PFSK-1 (cell line): ENCODE data around the gene TMOD2.
A peak's percentile ranks its signal among the peaks of the same experiment; 100 is the strongest.

Experiments used
- FOXP2 ChIP-seq: optimal IDR thresholded peaks from 2 replicates; pipeline ENCODE3; 2011; ENCODE audit warnings: borderline replicate concordance, control low read depth, inconsistent platforms; ENCODE audit not compliant: insufficient read depth; ENCODE audit errors: extremely low read length, extremely low read depth
- POLR2AphosphoS5 ChIP-seq: IDR thresholded peaks from 2 replicates; pipeline ENCODE4 v1.6.1; 2012; ENCODE audit warnings: low read depth, mild to moderate bottlenecking, control low read depth, low read length, moderate library complexity
- REST ChIP-seq, 2 experiments: IDR thresholded peaks; 2 replicates each; pipeline versions ENCODE4 v1.6.1 to v1.8.0; 2011 to 2012; ENCODE audit warnings: low read depth in 2 of 2, low read length in 2 of 2, control low read depth in 1 of 2, inconsistent platforms in 1 of 2, mild to moderate bottlenecking in 1 of 2, moderate library complexity in 1 of 2; ENCODE audit not compliant: insufficient read depth in 1 of 2
- SIN3A ChIP-seq: IDR thresholded peaks from 2 replicates; pipeline ENCODE4 v1.6.1; 2012; ENCODE audit warnings: mild to moderate bottlenecking, low read length, moderate library complexity, borderline replicate concordance; ENCODE audit not compliant: insufficient read depth
- TAF1 ChIP-seq: IDR thresholded peaks from 2 replicates; pipeline ENCODE4 v1.6.1; 2012; ENCODE audit warnings: low read length, control low read depth, borderline replicate concordance; ENCODE audit not compliant: insufficient read depth

Gene TMOD2

GRCh38 chr15:51736751-51737521, 14.5 kb upstream of the TMOD2 start:
- TF ChIP-seq FOXP2, result peak; percentile 57
- TF ChIP-seq TAF1, result 0 out of 2 replicates have a peak, but pooled peaks have one; percentile 25
- no peak for TF ChIP-seq SIN3A

GRCh38 chr15:51737522-51738305, 13.7 kb upstream of the TMOD2 start, which contains the start of gene LYSMD2:
TSS of gene LYSMD2 (minus strand) at chr15:51737655. CDS start at chr15:51737622, 33 bp downstream.
- TF ChIP-seq FOXP2 (no peak), POLR2AphosphoS5 (peak; percentile 28; the same call in 1 of the 2 replicates), TAF1 (no peak)

GRCh38 chr15:51738553-51738952, 12.8 kb upstream of the TMOD2 start:
- TF ChIP-seq REST (IDR thresholded peaks at IDR 0.05; ENCODE audit: insufficient read depth in 1 of 2, low read depth in 2 of 2, low read length in 2 of 2) (peak; percentile 64 to 89; a peak in 3 of 4 replicates), SIN3A (no peak), FOXP2 (no peak)

GRCh38 chr15:51739061-51739712, 12.2 kb upstream of the TMOD2 start:
- TF ChIP-seq POLR2AphosphoS5, result no peak
- no peak for TF ChIP-seq REST (IDR thresholded peaks at IDR 0.05; ENCODE audit: insufficient read depth in 1 of 2, low read depth in 2 of 2, low read length in 2 of 2)
- TF ChIP-seq TAF1, result no peak
- TF ChIP-seq SIN3A, result no peak
- TF ChIP-seq FOXP2, result no peak

GRCh38 chr15:51749307-51749706, 2.1 kb upstream of the TMOD2 start:
- TF ChIP-seq TAF1 (no peak), POLR2AphosphoS5 (no peak), SIN3A (no peak), FOXP2 (no peak), REST (IDR thresholded peaks at IDR 0.05; ENCODE audit: insufficient read depth in 1 of 2, low read depth in 2 of 2, low read length in 2 of 2) (no peak)
